HG02885 (cell line): ENCODE results near the gene PCIF1.
A peak's percentile ranks its signal among the peaks of the same experiment; 100 is the strongest.

Experiments
- ATAC-seq: cut with Tn5 transposase; IDR thresholded peaks from one replicate; pipeline ENCODE4 v1.9.1; 2021; ENCODE audit warnings: mild to moderate bottlenecking; ENCODE audit not compliant: unreplicated experiment, poor library complexity

The PCIF1 gene

GRCh38 chr20:45902199-45902701, 32.2 kb upstream of the PCIF1 start:
- ATAC-seq: no peak

- ATAC-seq: no peak
These were observed 29.6 kb upstream of the PCIF1 start for GRCh38 chr20:45904583-45905504.

GRCh38 chr20:45905505-45906079, 28.9 kb upstream of the PCIF1 start:
- ATAC-seq: no peak

GRCh38 chr20:45907219-45907948, 27.1 kb upstream of the PCIF1 start:
- no peak for ATAC-seq

GRCh38 chr20:45908084-45908483, 26.4 kb upstream of the PCIF1 start:
- no peak for ATAC-seq

- ATAC-seq: no peak
These were observed 25.1 kb upstream of the PCIF1 start for GRCh38 chr20:45909336-45909808.

GRCh38 chr20:45909817-45910669, 24.4 kb upstream of the PCIF1 start:
- no peak for ATAC-seq

- ATAC-seq: peak; percentile 89
These were observed 23.6 kb upstream of the PCIF1 start for GRCh38 chr20:45910670-45911485.

- no peak for ATAC-seq
These were observed 22.8 kb upstream of the PCIF1 start, which contains the start of gene PLTP for GRCh38 chr20:45911486-45912343. PLTP (minus strand) TSS chr20:45912155; CDS start chr20:45911452, 703 bp downstream.

GRCh38 chr20:45912344-45912682, 22.2 kb upstream of the PCIF1 start:
- no peak for ATAC-seq

- ATAC-seq: no peak
These were observed 21.4 kb upstream of the PCIF1 start for GRCh38 chr20:45913116-45913515.

- ATAC-seq: no peak
These were observed 16.7 kb upstream of the PCIF1 start for GRCh38 chr20:45917790-45918141.

GRCh38 chr20:45918182-45918737, 16.2 kb upstream of the PCIF1 start:
- no peak for ATAC-seq

GRCh38 chr20:45918779-45919537, 15.5 kb upstream of the PCIF1 start:
- ATAC-seq: no peak

- ATAC-seq: no peak
These were observed 14.7 kb upstream of the PCIF1 start for GRCh38 chr20:45919542-45920399.
